ENCODE data around the gene SOX13. TPM values are rescaled to one million over a fixed set of nuclear protein-coding genes. Genes with fewer than 3 reads are reported as not detected.
"Not testable (repeated sequence)": the region's sequence is repeated elsewhere in the genome, so short reads cannot be mapped to it uniquely, and the experiment has no call there.

Gene SOX13
- total RNA-seq, 1 donor from 2014 or later = 41.0 TPM

GRCh38 chr1:204098683-204099082, 25.8 kb downstream of the SOX13 start:
- Histone ChIP-seq H3K27ac (no peak overlapping the region), H3K4me1 (peaks cover 77% of the 10 kb centered on the region), H3K4me3 (no peak overlapping the region), H3K27me3 (no peaks in the 10 kb centered on the region), H3K9me3 (no peaks in the 10 kb centered on the region), H3K36me3 (no peaks in the 10 kb centered on the region)
- TF ChIP-seq CTCF (IDR thresholded peaks at IDR 0.05) = no peak
- no peak for TF ChIP-seq POLR2AphosphoS5 (IDR thresholded peaks at IDR 0.05; ENCODE audit: insufficient read depth in 1 of 2, low read depth in 1 of 2)
- no peak for TF ChIP-seq POLR2A (IDR thresholded peaks at IDR 0.05)
- intact Hi-C loops (cut with DNase I) = no loop called here
- no peak for DNase-seq (ENCODE audit: extremely low spot score in 2 of 2)

- H3K4me1 ChIP-seq = peaks cover 77% of the 10 kb centered on the region
- H3K27me3 ChIP-seq; DNase-seq (ENCODE audit: extremely low spot score in 2 of 2); H3K27ac ChIP-seq; H3K9me3 ChIP-seq; intact Hi-C loops (cut with DNase I); H3K36me3 ChIP-seq; H3K4me3 ChIP-seq: not testable (repeated sequence)
Observed at GRCh38 chr1:204099754-204100153, 26.8 kb downstream of the SOX13 start.

GRCh38 chr1:204102029-204102611, 29.2 kb downstream of the SOX13 start:
- intact Hi-C loops (cut with DNase I) = no loop called here
- DNase-seq (ENCODE audit: extremely low spot score in 2 of 2) = no peak
- Histone ChIP-seq H3K27me3 (no peaks in the 10 kb centered on the region), H3K4me1 (peaks cover 66% of the 10 kb centered on the region), H3K9me3 (no peaks in the 10 kb centered on the region), H3K36me3 (no peaks in the 10 kb centered on the region), H3K27ac (peak overlapping the region; percentile 26), H3K4me3 (no peak overlapping the region)
- TF ChIP-seq POLR2AphosphoS5 (IDR thresholded peaks at IDR 0.05; ENCODE audit: insufficient read depth in 1 of 2, low read depth in 1 of 2) = no peak
- no peak for TF ChIP-seq POLR2A (IDR thresholded peaks at IDR 0.05)
- TF ChIP-seq CTCF (IDR thresholded peaks at IDR 0.05) = no peak

GRCh38 chr1:204102739-204103430, 30.0 kb downstream of the SOX13 start:
- Histone ChIP-seq H3K9me3 (no peaks in the 10 kb centered on the region), H3K36me3 (no peaks in the 10 kb centered on the region), H3K4me1 (peaks cover 73% of the 10 kb centered on the region), H3K27ac (peak overlapping the region; percentile 26), H3K4me3 (no peak overlapping the region), H3K27me3 (no peaks in the 10 kb centered on the region)
- intact Hi-C loops (cut with DNase I) = no loop called here
- no peak for DNase-seq (ENCODE audit: extremely low spot score in 2 of 2)
- TF ChIP-seq POLR2A (IDR thresholded peaks at IDR 0.05) (no peak), POLR2AphosphoS5 (IDR thresholded peaks at IDR 0.05; ENCODE audit: insufficient read depth in 1 of 2, low read depth in 1 of 2) (no peak), CTCF (IDR thresholded peaks at IDR 0.05) (no peak)

GRCh38 chr1:204103431-204103741, 30.5 kb downstream of the SOX13 start:
- intact Hi-C loops (cut with DNase I) = no loop called here
- Histone ChIP-seq H3K27ac (no peak overlapping the region), H3K36me3 (no peaks in the 10 kb centered on the region), H3K4me1 (peaks cover 78% of the 10 kb centered on the region), H3K27me3 (no peaks in the 10 kb centered on the region), H3K9me3 (no peaks in the 10 kb centered on the region), H3K4me3 (no peak overlapping the region)
- TF ChIP-seq POLR2AphosphoS5 (IDR thresholded peaks at IDR 0.05; ENCODE audit: insufficient read depth in 1 of 2, low read depth in 1 of 2) (no peak), POLR2A (IDR thresholded peaks at IDR 0.05) (no peak), CTCF (IDR thresholded peaks at IDR 0.05) (no peak)
- DNase-seq (ENCODE audit: extremely low spot score in 2 of 2) = no peak

Measured in vagina (tissue), 2 donors.